HG02943 (cell line): ENCODE measurements around the gene LGALS7B.
"Not testable (repeated sequence)": the region's sequence is repeated elsewhere in the genome, so short reads cannot be mapped to it uniquely, and the experiment has no call there.

Source experiments
- ATAC-seq: cut with Tn5 transposase; IDR thresholded peaks from one replicate; pipeline ENCODE4 v1.9.1; 2021; ENCODE audit warnings: mild to moderate bottlenecking, low read depth, moderate library complexity; ENCODE audit not compliant: unreplicated experiment

The LGALS7B gene

GRCh38 chr19:38769635-38770211 is 19.3 kb upstream of the LGALS7B start:
- ATAC-seq, result peak; percentile 66

GRCh38 chr19:38770228-38770948 is 18.6 kb upstream of the LGALS7B start:
- not testable (repeated sequence) for ATAC-seq

GRCh38 chr19:38770949-38771275 is 18.1 kb upstream of the LGALS7B start:
- ATAC-seq, result not testable (repeated sequence)

- not testable (repeated sequence) for ATAC-seq
These were observed 17.4 kb upstream of the LGALS7B start for GRCh38 chr19:38771569-38771968.

DNA sequence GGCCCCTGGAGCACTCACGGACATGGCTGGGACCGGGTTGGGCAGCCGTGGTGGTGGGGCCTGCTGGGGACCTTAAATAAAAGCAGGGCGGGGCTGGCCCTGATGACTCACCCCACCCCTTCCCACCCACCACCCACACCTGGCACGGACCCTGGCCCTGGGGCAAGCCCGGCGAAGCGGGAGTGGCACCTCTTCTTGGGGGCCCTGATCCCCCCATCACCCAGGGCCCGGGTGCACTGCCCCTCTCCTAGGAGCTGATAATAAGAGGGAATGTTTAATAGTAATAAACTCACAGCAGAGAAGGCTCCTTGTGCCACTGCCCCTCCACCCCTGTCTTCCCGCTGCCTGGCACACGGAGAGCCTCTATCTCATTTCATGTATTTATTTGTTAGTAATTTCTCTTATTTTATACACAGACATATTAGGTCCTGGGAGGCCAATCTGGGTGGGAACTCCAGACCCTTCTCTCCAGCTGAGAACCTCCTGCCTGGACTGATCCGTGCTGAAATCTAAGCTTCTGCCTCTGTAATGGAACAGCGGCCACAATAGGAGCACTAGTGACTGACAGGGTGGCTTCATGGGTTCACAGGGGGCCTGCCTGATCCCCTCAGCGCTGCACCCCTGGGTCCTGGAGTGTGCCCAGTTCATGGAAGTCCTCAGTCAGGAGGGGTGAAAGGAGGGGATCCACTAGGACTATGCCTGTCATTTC is 15.4 kb upstream of the LGALS7B start, which contains the start of gene LGALS7:
Gene LGALS7 (minus strand): TSS at position 49 of the 709 bp plus-strand sequence. CDS start 25 bp downstream, at position 24.
- ATAC-seq, result no peak

GRCh38 chr19:38774181-38774950 is 14.6 kb upstream of the LGALS7B start:
- no peak for ATAC-seq

DNA sequence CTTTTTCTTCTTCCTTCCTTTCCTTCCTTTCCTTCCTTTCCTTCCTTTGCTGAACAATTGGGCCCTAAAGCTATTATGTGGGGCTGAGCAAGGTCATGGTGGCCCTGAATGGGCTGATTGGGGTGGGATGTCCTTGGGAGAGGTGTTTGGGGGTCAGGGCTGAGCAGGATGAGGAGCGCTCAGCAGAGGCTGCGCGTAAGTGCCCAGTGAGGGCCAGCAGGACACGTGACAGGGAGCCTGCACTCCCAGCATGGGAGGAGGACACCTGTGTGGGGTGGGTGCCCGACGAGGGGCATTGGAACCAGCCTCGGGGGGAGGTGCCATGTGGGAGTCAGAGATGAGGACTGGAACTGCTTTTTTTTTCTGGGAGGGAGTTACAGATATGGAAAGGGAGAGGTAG is 10.3 kb upstream of the LGALS7B start:
- no peak for ATAC-seq

DNA sequence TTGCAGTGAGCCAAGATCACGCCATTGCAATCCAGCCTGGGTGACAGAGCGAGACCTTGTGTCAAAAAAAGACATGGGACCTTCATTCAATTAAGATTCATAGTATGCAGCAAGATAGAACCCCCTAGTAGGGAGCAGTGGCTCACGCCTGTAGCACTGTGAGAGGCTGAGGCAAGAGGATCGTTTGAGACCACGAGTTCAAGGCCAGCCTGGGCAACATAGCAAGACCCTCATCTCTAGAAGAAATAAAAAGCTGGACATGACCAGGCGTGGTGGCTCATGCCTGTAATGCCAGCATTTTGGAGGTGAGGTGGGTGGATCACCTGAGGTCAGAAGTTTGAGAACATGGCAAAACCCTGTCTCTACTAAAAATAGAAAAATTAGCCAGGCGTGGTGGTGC is 8.6 kb upstream of the LGALS7B start:
- ATAC-seq, result no peak

- no peak for ATAC-seq
These were observed 7.9 kb upstream of the LGALS7B start for GRCh38 chr19:38781058-38781457.

- not testable (repeated sequence) for ATAC-seq
These were observed 6.8 kb upstream of the LGALS7B start for GRCh38 chr19:38782212-38782611.

DNA sequence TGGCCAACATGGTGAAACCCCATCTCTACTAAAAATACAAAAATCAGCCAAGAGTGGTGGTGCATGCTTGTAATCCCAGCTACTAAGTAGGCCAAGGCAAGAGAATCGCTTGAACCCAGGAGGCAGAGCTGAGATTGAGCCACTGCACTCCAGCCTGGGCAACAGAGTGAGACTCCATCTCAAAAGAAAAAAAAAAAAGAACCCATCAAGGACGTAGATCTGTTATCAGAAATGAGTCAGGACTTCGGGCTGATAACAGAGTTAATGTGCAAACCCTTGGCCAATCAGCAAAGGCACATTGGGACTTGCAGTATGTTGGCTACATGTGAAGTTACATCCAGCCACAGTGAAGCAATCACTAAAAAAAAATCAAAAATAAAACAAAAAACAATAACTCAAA is 4.8 kb upstream of the LGALS7B start:
- no peak for ATAC-seq

DNA sequence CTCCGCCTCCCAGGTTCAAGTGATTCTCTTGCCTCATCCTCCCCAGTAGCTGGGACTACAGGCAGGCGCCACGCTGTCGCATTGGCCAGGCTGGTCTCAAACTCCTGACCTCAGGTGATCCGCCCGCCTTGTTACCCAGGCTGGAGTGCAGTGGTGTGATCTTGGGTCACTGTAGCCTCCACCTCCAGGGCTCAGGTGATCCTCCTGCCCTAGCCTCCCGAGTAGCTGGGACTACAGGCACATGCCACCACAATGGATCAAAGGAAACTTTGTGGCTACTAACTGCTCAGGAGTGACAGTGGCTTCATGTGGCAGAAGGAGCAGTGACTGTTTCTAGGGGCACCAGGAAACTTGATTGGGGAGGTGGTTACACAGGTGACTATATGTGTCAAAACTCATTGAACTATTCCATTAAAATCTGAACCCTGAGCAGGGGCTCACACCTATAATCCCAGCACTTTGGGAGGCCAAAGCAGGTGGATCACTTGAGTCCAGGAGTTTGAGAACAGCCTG is 3.8 kb upstream of the LGALS7B start:
- ATAC-seq, result no peak

DNA sequence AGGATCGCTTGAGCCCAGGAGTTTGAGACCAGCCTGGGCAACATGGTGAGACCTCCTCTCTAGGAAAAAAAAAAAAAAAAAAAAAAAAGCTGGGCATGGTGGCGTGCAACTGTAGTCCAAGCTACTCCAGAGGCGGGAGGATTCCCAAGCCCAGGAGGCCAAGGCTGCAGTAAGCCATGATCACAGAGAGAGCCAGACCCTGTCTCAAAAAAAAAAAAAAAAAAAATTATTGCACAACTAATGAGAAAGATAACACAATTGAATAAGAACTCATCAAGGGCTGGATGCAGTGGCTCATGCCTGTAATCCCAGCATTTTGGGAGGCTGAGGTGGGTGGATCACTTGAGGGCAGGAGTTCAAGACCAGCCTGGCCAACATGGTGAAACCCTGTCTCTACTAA is 2.9 kb upstream of the LGALS7B start:
- not testable (repeated sequence) for ATAC-seq

DNA sequence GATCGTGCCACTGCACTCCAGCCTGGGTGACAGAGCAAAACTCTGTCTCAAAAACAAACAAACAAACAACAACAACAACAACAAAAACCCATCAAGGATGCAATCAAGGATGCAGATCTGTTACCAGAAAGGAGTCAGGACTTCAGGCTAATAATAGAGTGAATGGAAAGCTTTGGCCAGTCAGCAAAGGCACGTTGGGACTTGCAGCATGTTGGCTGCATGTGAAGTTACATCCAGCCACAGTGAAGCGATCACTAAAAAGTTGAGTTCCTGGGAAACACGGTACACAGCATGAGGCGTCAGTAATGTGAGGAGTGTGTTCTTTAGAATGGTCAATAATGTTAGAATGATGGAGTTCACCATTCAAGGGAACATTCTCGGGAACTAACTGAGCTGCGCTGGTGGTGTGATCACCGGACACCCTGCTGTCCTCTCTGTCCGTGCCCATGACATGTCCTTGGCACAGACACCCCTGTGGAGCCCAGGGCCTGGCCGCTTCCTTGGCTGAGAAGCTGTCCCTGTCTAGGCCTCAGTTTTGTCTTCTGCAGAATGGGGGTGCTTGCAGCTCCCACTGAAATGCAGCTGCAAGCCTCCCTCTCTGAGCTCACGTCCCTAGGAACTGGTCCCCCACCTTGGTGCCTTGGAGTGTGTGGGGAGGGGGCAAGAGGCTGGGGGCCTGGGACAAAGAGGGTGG is 2.3 kb upstream of the LGALS7B start:
- ATAC-seq, result no peak

GRCh38 chr19:38790507-38791403 is 1.8 kb downstream of the LGALS7B start:
- ATAC-seq, result not testable (repeated sequence)

- not testable (repeated sequence) for ATAC-seq
These were observed 2.6 kb downstream of the LGALS7B start for GRCh38 chr19:38791451-38792064.

DNA sequence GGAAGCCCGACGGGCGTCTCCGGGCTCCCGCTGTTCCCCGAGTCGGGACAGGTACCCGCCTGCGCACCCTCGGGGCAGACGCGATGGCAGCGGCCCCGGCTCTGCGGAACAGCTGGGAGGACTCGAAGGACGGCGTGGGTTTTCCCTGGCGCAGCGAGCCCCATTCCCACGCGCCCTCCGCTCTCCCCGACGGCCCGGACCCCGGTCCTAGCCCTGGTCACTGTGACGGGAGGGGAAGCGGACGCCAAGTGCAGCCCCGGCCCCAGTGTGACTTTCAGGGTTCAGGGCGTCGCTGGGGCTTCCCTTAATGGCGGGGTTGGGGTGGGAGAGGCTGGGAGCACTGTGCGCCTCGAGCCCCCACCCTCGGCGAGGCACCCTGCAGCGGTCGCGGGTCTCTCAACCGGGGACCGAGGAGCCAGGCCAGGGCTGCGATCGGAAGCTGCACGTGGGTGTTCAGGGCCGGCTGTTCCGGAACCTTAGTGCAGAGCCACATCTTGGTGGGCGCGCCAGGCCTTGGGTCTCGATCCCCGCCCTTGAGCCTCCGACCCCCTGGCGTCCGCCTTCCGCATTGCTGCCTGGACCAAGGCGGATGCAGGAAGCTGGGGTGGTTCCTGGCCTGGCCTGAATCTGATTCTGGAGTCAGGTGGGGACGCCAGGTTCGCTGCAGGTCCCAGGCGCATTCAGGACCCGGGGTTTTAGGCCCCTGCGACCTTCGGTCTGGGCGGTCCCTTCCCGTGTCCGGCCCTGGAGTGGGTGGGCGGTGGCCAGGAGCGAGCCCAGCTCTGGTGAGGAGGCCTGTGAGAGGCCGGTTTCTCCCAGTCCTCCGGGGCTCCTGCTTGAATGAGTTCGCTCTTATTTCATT is 3.5 kb downstream of the LGALS7B start:
- no peak for ATAC-seq

- no peak for ATAC-seq
These were observed 4.2 kb downstream of the LGALS7B start for GRCh38 chr19:38793177-38793576.
